Pancreas (tissue), 10 donors: ENCODE results near the gene HRH4. TPM values are rescaled to one million over a fixed set of nuclear protein-coding genes. Genes with fewer than 3 reads are reported as not detected.

ENCODE experiments used
- ATAC-seq, 4 donors: fragments of 200-7000 bp; cut with Tn5 transposase; one replicate each; pipeline versions ENCODE4 v1.8.0 to v1.9.1; 2020; ENCODE audit warnings: mild to moderate bottlenecking in 4 of 4, moderate library complexity in 4 of 4
- DNase-seq, 6 donors: peaks; one replicate each; pipeline ENCODE4 v3.0.0-alpha.2; 2020
- FAIRE-seq: peaks from 2 replicates; lab custom pipeline; 2012; peaks lifted over from hg19 to GRCh38; lab: Jason Lieb, UNC
- H3K27ac ChIP-seq, 4 donors: fragments of 200-600 bp; sonication (generic); 1 replicate in 3 of 4; 2 replicates in 1 of 4; pipeline versions ENCODE4 v1.5.0 to v1.8.0; 2020
- H3K27me3 ChIP-seq, 4 donors: fragments of 200-600 bp; one replicate each; pipeline ENCODE4 v1.8.0; 2021
- H3K36me3 ChIP-seq, 3 donors: fragments of 200-600 bp; sonication (generic) in 1 of 3; one replicate each; pipeline versions ENCODE4 v1.5.0 to v1.8.0; 2020 to 2021
- H3K4me1 ChIP-seq, 3 donors: fragments of 200-600 bp; one replicate each; pipeline ENCODE4 v1.8.0; 2021
- H3K4me3 ChIP-seq, 4 donors: fragments of 200-600 bp; sonication (generic) in 2 of 4; one replicate each; pipeline versions ENCODE4 v1.5.0 to v1.8.0; 2020 to 2021
- H3K9me3 ChIP-seq, 4 donors: fragments of 200-600 bp; one replicate each; pipeline ENCODE4 v1.8.0; 2021
- CTCF ChIP-seq, 4 donors: fragments of 200-600 bp; sonication (generic) in 3 of 4; IDR thresholded peaks; one replicate each; pipeline versions ENCODE4 v1.5.0 to v1.8.0; 2021; ENCODE audit warnings: antibody characterized with exemption in 4 of 4
- WGBS, 2 donors: extraction: QIAGEN DNeasy Blood & Tissue Kit; methylation state at CpG; one replicate each; pipeline ENCODE4 v1.1.7; 2013; 5-methylcytosine and 5-hydroxymethylcytosine counted together
- intact Hi-C, 3 donors: fragments of 100-400 bp; cut with DNase I; formaldehyde crosslinking; loops; one replicate each; pipeline versions ENCODE4 v1.11.1 to v1.14.2; 2022
- polyA plus RNA-seq, 2 donors: library from polyadenylated mRNA; stranded (reverse); fragments of 200-250 nt; gene quantifications; one replicate each; pipeline ENCODE4 v1.2.3, GENCODE V29; 2013
- total RNA-seq, 6 donors: library from RNA; stranded (reverse); fragmentation: NEBNext Ultra II Directional in 4 of 6; extraction: Animal tissue kit (Norgen Biotek cat#: 25700) in 4 of 6; gene quantifications; one replicate each; pipeline versions ENCODE4 v1.2.1 to v1.2.4, GENCODE V29; 2021 to 2023
- donor health status: healthy with polysubstance abuse.
- donor health status: DM: no; HTN: no; CAD: no; lungs with moderate emphysema.
- donor health status: DM: no; HTN: no; CAD: no.
- donor health status: control.
- donor health status: control.
- donor health status: Bipolar disorder and iron deficiency.
- donor health status: DM: yes; HTN: yes; CAD: no.
- donor health status: DM: no; HTN: no; CAD: no.
- donor health status: DM: no; HTN: no; CAD: no.
- donor health status: DM: yes; HTN: yes; CAD: no.

The HRH4 gene
- total and polyA plus RNA-seq, 8 donors = 0.06 TPM; not detected in 7

DNA sequence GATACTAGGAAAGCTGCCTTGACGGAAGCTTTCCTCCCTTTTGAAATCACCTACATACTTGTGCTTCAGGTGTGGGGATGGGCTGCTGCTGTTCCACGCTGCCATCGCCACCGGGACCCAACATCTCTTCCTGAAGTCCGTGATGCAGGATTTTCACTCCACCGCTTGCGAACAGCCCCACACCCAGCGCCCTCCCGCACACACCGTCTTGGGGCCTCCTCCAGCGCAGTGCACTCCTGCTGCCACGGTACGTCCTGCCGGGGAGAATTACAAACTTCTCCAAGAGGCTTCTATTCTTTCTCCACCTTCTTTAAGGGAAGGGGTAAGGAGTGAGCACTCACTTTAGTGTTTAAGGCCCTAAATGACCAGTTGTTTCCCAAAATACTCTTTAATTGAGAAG is 58.2 kb downstream of the HRH4 start:
- no peak overlapping the region for H3K27ac ChIP-seq
- 81 to 88% methylated on average over 14 of the region's 14 CpGs for WGBS, 2 donors
- no peak overlapping the region for H3K4me3 ChIP-seq
- no peaks in the 10 kb centered on the region for H3K9me3 ChIP-seq
- H3K36me3 ChIP-seq = no peaks in the 10 kb centered on the region
- intact Hi-C loops = no loop called here
- ATAC-seq = no peak
- no peaks in the 10 kb centered on the region for H3K4me1 ChIP-seq
- no peak for DNase-seq
- no peak for FAIRE-seq
- no peak for TF ChIP-seq CTCF (IDR thresholded peaks at IDR 0.05)
- H3K27me3 ChIP-seq = no peaks in the 10 kb centered on the region

Other genes with a start within 250 kb of the HRH4 start
- gene OSBPL1A, start 62.8 kb upstream of the HRH4 start, total RNA-seq = 10 to 100 TPM in 4 of 6 donors, 1 to 10 TPM in 2; 8.9 to 17.9 (median 11.4) TPM
- gene OSBPL1A, start 62.8 kb upstream of the HRH4 start, polyA plus RNA-seq = 10 to 100 TPM in 1 of 2 donors, 1 to 10 TPM in 1; 5.8 to 10.7 TPM
- gene IMPACT, start 34.0 kb upstream of the HRH4 start, total RNA-seq = 10 to 100 TPM; 12.4 to 23.7 (median 18.5) TPM
- 1 to 10 TPM; 7.1 to 8.0 TPM for gene IMPACT, start 34.0 kb upstream of the HRH4 start, polyA plus RNA-seq